ENCODE results near the gene XPO6.

The XPO6 gene

GRCh38 chr16:28110074-28110473 lies 101.7 kb downstream of the XPO6 start:
- no peak for DNase-seq (ENCODE audit: low spot score)

GRCh38 chr16:28108590-28109247 lies 103.0 kb downstream of the XPO6 start:
- DNase-seq (ENCODE audit: low spot score), result no peak

GRCh38 chr16:28107232-28107631 lies 104.5 kb downstream of the XPO6 start:
- DNase-seq (ENCODE audit: low spot score), result no peak

- no peak for DNase-seq (ENCODE audit: low spot score)
Measured at GRCh38 chr16:28106467-28107215, 105.1 kb downstream of the XPO6 start.

- no peak for DNase-seq (ENCODE audit: low spot score)
Measured at GRCh38 chr16:28105954-28106353, 105.8 kb downstream of the XPO6 start.

GRCh38 chr16:28105297-28105696 lies 106.5 kb downstream of the XPO6 start:
- DNase-seq (ENCODE audit: low spot score), result no peak

GRCh38 chr16:28104404-28104803 lies 107.4 kb downstream of the XPO6 start:
- no peak for DNase-seq (ENCODE audit: low spot score)

- DNase-seq (ENCODE audit: low spot score), result no peak
Measured at GRCh38 chr16:28103516-28104170, 108.1 kb downstream of the XPO6 start.

GRCh38 chr16:28101533-28101890 lies 110.3 kb downstream of the XPO6 start:
- DNase-seq (ENCODE audit: low spot score), result no peak

- DNase-seq (ENCODE audit: low spot score), result no peak
Measured at GRCh38 chr16:28100810-28101532, 110.8 kb downstream of the XPO6 start.

GRCh38 chr16:28098959-28099945 lies 112.5 kb downstream of the XPO6 start:
- no peak for DNase-seq (ENCODE audit: low spot score)

GRCh38 chr16:28098171-28098958 lies 113.4 kb downstream of the XPO6 start:
- DNase-seq (ENCODE audit: low spot score), result no peak

- DNase-seq (ENCODE audit: low spot score), result no peak
Measured at GRCh38 chr16:28096983-28097899, 114.5 kb downstream of the XPO6 start.

- DNase-seq (ENCODE audit: low spot score), result no peak
Measured at GRCh38 chr16:28093385-28093725, 118.4 kb downstream of the XPO6 start.

GRCh38 chr16:28092721-28093384 lies 118.9 kb downstream of the XPO6 start:
- DNase-seq (ENCODE audit: low spot score), result no peak

- DNase-seq (ENCODE audit: low spot score), result no peak
Measured at GRCh38 chr16:28091656-28092055, 120.1 kb downstream of the XPO6 start.

GRCh38 chr16:28090646-28091377 lies 121.0 kb downstream of the XPO6 start:
- no peak for DNase-seq (ENCODE audit: low spot score)

- DNase-seq (ENCODE audit: low spot score), result no peak
Measured at GRCh38 chr16:28089992-28090365, 121.8 kb downstream of the XPO6 start.

Measured in CD4-positive, alpha-beta T cell treated with Interleukin-15 for 4 hours (primary cell).